ENCODE measurements around the gene ZBTB47.

DNA sequence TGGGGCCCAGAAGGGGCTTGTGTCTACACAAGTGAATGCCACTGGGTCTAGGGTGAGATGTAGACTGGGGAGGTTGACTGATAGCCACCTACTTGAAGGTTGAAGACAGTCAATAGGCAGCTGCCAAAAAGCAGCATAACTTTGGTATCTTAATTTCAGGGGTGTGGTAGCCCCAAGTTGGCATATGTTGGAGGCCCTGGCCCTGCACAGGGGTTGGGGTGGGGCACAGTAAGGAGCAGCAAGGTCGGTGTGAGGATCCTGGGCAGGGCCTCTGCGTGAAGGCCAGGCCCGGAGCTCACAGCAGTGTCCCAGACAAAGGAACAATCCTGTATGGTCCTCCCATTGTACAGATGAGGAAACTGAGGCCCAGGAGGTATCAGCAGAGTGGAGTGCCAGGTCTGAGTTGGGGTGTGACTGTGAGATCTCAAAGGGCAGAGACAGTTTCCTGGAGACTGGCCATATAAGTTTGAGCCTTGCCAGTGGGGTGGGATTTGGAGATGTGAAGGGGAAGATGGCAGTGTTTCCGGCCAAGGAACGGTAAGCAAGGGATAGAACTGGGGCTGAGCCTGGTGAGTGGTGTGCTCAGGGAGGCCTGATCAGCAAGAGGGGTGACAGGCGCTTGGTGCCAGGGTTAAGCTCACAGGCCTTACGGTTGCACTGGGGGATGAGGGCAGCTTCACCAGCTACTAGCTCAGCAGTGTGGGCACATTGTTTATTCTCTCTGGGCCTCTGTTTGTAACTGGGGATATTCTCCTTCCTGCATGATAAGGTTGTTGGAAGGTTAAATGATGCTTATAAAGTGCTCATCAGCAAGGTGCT lies 33.5 kb downstream of the ZBTB47 start:
- TF ChIP-seq POLR2A (IDR thresholded peaks at IDR 0.05) (no peak), CTCF (IDR thresholded peaks at IDR 0.05) (no peak), POLR2AphosphoS5 (IDR thresholded peaks at IDR 0.05) (no peak)

Measured in stomach (tissue), 4 donors.